Nephron progenitor cell (in vitro differentiated cells): ENCODE measurements around the gene SSR1.
"Not testable (repeated sequence)": the region's sequence is repeated elsewhere in the genome, so short reads cannot be mapped to it uniquely, and the experiment has no call there.

Source experiments
- DNase-seq: peaks from one replicate; pipeline ENCODE4 v3.0.0; 2021
- H3K27ac Mint-ChIP-seq: 2 replicates; pipeline ENCODE4 v1.8.0; 2021; ENCODE audit warnings: mild to moderate bottlenecking, moderate library complexity, mixed read lengths
- H3K27me3 Mint-ChIP-seq: 2 replicates; pipeline ENCODE4 v1.8.0; 2021; ENCODE audit warnings: mild to moderate bottlenecking, low read depth, mixed read lengths; ENCODE audit not compliant: poor library complexity
- H3K36me3 Mint-ChIP-seq: 2 replicates; pipeline ENCODE4 v1.8.0; 2021; ENCODE audit warnings: low read depth, mixed read lengths
- H3K4me1 Mint-ChIP-seq: 2 replicates; pipeline ENCODE4 v1.8.0; 2021; ENCODE audit warnings: mixed read lengths
- H3K4me3 Mint-ChIP-seq: 2 replicates; pipeline ENCODE4 v1.8.0; 2021; ENCODE audit warnings: mild to moderate bottlenecking, moderate library complexity, mixed read lengths
- H3K9me3 Mint-ChIP-seq: 2 replicates; pipeline ENCODE4 v1.8.0; 2021; ENCODE audit warnings: mild to moderate bottlenecking, moderate library complexity, mixed read lengths
- TF ChIP-seq, protein P1 (sequence below): fragments of 200-600 bp; sonication (generic); IDR thresholded peaks from 2 replicates; pipeline ENCODE4 v1.5.0; 2021; ENCODE audit warnings: antibody characterized with exemption

SSR1 gene

DNA sequence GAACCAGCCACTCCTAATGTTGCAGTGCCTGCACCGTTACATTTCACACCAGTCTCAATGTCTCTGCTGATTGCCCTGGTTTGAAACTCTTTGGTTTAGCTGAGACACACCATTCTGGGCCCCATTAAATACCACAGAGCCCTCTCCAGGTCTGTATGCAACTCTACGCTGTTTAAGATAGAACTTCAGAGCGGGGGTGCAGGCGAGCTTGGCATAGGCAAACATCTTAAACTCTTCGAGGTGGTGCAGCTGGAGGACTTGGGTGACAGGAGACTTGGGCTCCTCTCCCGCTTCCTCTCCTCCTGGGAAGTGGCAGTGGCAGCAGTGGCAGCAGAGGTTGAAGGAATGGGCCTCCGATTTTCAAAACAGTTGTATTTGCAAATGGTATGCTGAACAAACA, 18.5 kb upstream of the SSR1 start:
- TF ChIP-seq, protein P1, sequence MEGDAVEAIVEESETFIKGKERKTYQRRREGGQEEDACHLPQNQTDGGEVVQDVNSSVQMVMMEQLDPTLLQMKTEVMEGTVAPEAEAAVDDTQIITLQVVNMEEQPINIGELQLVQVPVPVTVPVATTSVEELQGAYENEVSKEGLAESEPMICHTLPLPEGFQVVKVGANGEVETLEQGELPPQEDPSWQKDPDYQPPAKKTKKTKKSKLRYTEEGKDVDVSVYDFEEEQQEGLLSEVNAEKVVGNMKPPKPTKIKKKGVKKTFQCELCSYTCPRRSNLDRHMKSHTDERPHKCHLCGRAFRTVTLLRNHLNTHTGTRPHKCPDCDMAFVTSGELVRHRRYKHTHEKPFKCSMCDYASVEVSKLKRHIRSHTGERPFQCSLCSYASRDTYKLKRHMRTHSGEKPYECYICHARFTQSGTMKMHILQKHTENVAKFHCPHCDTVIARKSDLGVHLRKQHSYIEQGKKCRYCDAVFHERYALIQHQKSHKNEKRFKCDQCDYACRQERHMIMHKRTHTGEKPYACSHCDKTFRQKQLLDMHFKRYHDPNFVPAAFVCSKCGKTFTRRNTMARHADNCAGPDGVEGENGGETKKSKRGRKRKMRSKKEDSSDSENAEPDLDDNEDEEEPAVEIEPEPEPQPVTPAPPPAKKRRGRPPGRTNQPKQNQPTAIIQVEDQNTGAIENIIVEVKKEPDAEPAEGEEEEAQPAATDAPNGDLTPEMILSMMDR, result no peak
- H3K4me3 Mint-ChIP-seq, result no peak overlapping the region
- peaks cover 6% of the 10 kb centered on the region for H3K27me3 Mint-ChIP-seq
- no peaks in the 10 kb centered on the region for H3K4me1 Mint-ChIP-seq
- H3K9me3 Mint-ChIP-seq, result no peaks in the 10 kb centered on the region
- no peak for DNase-seq
- H3K36me3 Mint-ChIP-seq, result no peaks in the 10 kb centered on the region
- no peak overlapping the region for H3K27ac Mint-ChIP-seq

DNA sequence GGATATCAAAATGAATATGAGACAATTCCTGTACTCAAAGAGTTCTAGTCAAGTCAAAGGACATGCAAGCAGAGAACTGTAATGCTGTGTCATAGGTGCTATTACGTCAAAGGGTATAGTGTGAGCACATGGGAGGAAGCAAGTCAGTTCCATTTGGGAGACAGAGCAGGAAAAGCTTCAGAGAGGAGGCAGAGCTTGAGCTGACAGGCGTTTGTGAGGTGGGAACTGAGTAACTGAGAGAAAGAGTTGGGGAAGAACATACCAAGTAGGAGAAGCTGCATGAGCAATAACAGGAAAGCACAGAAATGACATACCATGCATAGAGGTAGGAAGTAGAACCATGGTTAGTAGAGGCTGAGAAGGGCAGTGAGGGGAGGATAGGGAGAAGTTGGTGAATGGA, 15.2 kb upstream of the SSR1 start:
- Mint-ChIP-seq H3K27ac (no peak overlapping the region), H3K27me3 (peaks cover 6% of the 10 kb centered on the region), H3K9me3 (no peaks in the 10 kb centered on the region), H3K4me1 (no peaks in the 10 kb centered on the region), H3K36me3 (no peaks in the 10 kb centered on the region), H3K4me3 (no peak overlapping the region)
- TF ChIP-seq, protein P1, result no peak
- DNase-seq, result no peak

DNA sequence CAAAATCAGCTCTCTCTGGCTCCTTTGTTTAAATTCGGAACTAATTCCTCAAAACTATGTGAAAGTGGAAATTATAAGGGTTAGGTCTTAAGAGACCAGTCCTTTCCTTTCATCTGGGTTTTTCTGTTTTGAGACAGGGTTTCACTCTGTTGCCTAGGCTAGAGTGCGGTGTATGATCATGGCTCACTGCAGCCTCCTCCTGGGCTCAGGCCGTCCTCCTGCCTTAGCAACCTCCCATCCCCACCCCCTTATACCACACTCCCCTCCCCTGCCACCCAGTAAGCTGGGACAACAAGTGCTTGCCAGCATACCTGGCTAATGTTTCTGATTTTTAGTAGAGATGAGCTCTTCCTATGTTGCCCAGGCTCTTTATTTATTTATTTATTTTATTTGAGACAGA, 12.8 kb upstream of the SSR1 start:
- H3K4me3 Mint-ChIP-seq, result no peak overlapping the region
- TF ChIP-seq, protein P1, result no peak
- H3K4me1 Mint-ChIP-seq, result no peaks in the 10 kb centered on the region
- no peak for DNase-seq
- no peaks in the 10 kb centered on the region for H3K9me3 Mint-ChIP-seq
- H3K27ac Mint-ChIP-seq, result no peak overlapping the region
- H3K36me3 Mint-ChIP-seq, result no peaks in the 10 kb centered on the region
- H3K27me3 Mint-ChIP-seq, result peaks cover 5% of the 10 kb centered on the region

DNA sequence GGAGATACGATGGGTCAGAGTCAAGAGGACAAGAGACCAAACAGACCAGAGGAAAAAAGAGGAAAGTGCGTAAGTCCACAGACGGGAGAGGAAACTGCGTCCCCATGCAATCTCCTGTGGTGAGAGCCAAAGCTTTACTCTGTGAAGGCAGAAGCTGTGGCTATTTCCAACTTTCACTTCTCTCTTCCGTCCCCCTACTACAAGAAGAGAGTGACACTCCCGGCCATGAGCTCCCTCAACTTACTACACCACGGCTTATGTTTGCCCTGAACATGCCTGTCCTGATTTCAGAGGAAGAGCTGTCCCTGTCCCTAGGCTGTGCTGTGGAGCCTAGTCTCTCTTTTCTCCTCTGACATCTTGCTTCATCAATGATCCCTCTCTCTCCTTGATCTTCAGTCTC, 11.5 kb upstream of the SSR1 start:
- no peak overlapping the region for H3K4me3 Mint-ChIP-seq
- no peaks in the 10 kb centered on the region for H3K9me3 Mint-ChIP-seq
- no peaks in the 10 kb centered on the region for H3K36me3 Mint-ChIP-seq
- DNase-seq, result no peak
- TF ChIP-seq, protein P1, result no peak
- no peaks in the 10 kb centered on the region for H3K4me1 Mint-ChIP-seq
- peaks cover 6% of the 10 kb centered on the region for H3K27me3 Mint-ChIP-seq
- H3K27ac Mint-ChIP-seq, result no peak overlapping the region

DNA sequence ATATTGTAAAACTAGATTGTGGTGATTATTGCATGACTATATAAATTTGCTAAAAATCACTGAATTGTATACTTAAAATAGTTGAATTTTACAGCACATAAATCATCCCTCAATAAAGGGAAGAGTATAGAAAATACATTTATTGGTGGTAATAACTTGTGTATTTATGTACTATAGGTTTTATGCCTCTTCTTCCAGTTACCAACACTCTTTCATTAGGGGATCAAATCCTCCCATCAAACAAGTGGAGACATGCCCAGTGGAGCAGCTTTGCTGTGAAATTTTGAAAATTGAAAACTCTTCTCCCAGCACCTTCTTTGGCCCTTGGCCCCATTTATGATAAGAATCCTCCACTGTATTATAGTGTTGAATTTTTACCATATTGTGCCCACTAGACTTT, 10.1 kb upstream of the SSR1 start:
- Mint-ChIP-seq H3K4me3 (no peak overlapping the region), H3K27me3 (peaks cover 6% of the 10 kb centered on the region), H3K27ac (no peak overlapping the region), H3K4me1 (no peaks in the 10 kb centered on the region), H3K36me3 (no peaks in the 10 kb centered on the region), H3K9me3 (no peaks in the 10 kb centered on the region)
- DNase-seq, result no peak
- TF ChIP-seq, protein P1, result no peak

DNA sequence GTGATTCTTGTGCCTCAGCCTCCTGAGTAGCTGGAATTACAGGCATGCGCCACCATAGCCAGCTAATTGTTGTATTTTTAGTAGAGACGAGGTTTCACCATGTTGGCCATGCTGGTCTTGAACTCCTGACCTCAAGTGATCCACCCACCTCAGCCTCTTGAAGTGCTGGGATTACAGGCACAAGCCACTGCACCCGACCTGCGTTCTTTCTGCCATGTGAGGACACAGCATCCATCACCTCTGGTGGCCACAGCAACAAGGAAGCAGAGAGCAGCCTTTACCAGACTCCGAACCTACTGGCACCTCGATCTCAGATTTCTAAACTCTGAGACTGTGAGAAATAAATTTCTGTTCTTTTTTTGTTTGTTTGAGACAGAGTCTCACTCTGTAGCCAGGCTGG, 8.9 kb upstream of the SSR1 start:
- not testable (repeated sequence) for H3K9me3 Mint-ChIP-seq, DNase-seq, H3K27me3 Mint-ChIP-seq, H3K27ac Mint-ChIP-seq, H3K4me1 Mint-ChIP-seq, H3K36me3 Mint-ChIP-seq, H3K4me3 Mint-ChIP-seq

DNA sequence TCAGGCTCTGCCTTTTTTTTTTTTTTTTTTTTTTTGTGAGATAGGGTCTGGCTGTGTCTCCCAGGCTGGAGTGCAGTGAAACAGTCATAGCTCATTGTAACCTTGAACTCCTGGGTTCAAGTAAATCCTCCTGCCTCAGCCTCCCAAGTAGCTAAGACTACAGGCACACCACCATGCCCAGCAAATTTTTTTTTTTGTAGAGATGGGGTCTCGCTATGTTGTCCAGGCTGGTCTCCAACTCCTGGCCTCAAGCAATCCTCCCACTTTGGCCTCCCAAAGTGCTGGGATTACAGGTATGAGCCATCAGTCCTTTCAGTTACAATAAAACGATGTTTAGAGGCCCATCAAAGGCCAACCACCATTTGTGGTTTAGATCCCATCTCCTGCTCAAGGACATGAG, 6.4 kb upstream of the SSR1 start:
- H3K27ac Mint-ChIP-seq, H3K9me3 Mint-ChIP-seq, H3K4me3 Mint-ChIP-seq, H3K36me3 Mint-ChIP-seq, H3K27me3 Mint-ChIP-seq, DNase-seq, H3K4me1 Mint-ChIP-seq: not testable (repeated sequence)
